Stomach (tissue), 4 donors: ENCODE measurements around the gene ERVFRD-1.

ENCODE experiments used
- EP300 ChIP-seq: sonication (generic); formaldehyde crosslinking; IDR thresholded peaks from one replicate; pipeline ENCODE4 v1.6.1; 2017; ENCODE audit warnings: antibody characterized with exemption
- POLR2A ChIP-seq, 4 donors: fragments of 450-650 bp; IDR thresholded peaks; one replicate each; pipeline ENCODE4 v1.6.1; 2016; ENCODE audit warnings: antibody characterized with exemption in 4 of 4, control low read depth in 2 of 4, mild to moderate bottlenecking in 1 of 4, moderate library complexity in 1 of 4
- POLR2AphosphoS5 ChIP-seq, 3 donors: sonication (generic); formaldehyde crosslinking; IDR thresholded peaks; one replicate each; pipeline ENCODE4 v1.6.1; 2016; ENCODE audit warnings: antibody characterized with exemption in 3 of 3
- TF ChIP-seq, protein P1 (sequence below), 7 experiments: fragments of 450-650 bp in 4 of 7; fragments of 200-600 bp in 3 of 7; sonication (generic) in 3 of 7; IDR thresholded peaks; one replicate each; pipeline ENCODE4 v1.5.1; 2016 to 2019; ENCODE audit warnings: antibody characterized with exemption in 7 of 7, control low read depth in 2 of 7, mild to moderate bottlenecking in 1 of 7

DNA sequence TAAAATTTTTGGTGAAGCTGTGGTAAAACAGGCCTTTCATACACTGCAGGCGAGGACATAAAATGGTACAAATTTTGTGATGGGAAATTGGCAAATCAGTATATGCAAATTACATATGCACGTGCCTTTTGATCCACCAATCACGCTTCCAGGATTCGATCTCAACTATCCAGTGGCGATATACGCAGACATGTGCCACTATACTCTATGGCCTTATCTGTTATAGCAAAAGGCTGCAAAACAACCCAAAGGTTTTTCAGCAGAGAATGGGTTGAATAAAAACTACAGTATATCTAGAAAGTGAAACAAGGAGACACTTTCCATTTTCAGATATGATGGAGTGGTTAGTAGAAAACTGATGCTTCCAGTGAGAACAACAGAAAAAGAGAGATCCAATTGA is 41.9 kb upstream of the ERVFRD-1 start:
- TF ChIP-seq, protein P1, sequence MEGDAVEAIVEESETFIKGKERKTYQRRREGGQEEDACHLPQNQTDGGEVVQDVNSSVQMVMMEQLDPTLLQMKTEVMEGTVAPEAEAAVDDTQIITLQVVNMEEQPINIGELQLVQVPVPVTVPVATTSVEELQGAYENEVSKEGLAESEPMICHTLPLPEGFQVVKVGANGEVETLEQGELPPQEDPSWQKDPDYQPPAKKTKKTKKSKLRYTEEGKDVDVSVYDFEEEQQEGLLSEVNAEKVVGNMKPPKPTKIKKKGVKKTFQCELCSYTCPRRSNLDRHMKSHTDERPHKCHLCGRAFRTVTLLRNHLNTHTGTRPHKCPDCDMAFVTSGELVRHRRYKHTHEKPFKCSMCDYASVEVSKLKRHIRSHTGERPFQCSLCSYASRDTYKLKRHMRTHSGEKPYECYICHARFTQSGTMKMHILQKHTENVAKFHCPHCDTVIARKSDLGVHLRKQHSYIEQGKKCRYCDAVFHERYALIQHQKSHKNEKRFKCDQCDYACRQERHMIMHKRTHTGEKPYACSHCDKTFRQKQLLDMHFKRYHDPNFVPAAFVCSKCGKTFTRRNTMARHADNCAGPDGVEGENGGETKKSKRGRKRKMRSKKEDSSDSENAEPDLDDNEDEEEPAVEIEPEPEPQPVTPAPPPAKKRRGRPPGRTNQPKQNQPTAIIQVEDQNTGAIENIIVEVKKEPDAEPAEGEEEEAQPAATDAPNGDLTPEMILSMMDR (IDR thresholded peaks at IDR 0.05): no peak
- TF ChIP-seq POLR2AphosphoS5 (IDR thresholded peaks at IDR 0.05) (no peak), POLR2A (IDR thresholded peaks at IDR 0.05) (no peak), EP300 (no peak)
